ENCODE measurements around the gene VPS13D.

Gene VPS13D

DNA sequence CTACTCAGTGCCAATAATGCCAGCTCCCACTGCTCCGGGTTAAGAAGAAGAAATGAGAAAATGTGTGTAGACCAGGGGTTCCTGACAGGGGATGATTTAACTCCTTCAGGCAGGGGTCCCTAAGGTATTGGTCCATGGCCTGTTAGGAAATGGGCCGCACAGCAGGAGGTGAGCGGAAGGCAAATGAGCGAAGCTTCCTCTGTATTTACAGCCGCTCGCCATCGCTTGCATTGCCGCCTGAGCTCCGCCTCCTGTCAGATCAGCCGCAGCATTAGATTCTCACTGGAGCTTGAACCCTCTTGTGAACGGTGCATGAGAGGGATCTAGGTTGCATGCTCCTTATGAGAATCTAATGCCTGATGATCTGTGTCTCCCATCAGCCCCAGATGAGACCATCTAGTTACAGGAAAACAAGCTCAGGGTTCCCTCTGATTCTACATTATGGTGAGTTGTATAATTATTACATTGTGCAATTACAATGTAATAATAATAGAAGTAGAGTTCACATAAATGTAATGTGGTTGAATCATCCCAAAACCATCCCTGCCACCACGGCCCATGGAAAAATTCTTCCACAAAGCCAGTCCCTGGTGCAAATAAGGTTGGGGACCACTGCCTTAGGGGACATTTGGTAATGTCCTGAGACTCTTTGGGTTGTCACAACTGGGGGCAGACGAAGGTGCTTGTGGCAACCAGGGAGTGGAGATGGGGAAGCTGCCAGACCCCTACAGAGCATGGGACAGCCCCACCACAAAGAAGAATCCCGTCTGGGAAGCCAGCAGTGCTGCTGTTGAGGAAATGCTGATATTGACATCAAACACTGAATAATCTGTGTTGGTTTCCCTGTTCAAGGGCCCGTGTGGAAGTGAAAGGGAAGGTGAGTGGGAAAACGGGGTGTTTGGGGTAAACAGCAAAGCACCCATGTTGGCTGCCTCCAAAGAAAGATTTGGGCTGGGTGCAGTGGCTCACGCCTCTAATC is 327.4 kb downstream of the VPS13D start:
- DNase-seq, result no peak

DNA sequence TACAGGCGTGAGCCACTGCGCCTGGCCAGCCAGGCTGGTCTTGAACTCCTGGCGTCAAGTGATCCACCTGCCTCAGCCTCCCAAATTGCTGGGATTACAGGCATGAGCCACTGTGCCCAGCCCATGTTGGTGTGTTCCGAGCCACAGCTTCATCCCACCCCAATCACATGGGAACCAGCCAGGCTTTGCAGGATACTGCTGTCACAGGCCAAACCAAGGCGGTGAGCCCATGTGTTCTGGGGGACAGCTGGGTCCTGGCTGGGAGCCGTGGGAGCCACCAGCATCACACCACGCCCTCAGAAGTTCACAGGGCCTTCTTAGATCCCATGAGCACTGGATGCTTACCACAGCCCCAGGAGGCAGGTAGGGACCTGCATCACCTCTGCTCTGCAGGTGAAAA is 331.3 kb downstream of the VPS13D start:
- no peak for DNase-seq
